Activated CD4-positive, alpha-beta memory T cell treated with anti-CD3 and anti-CD28 coated beads, Interleukin-2, amount 10 ng/mL, durations not matched to agents 7 days and 5 days (primary cell): ENCODE results near the gene PPP4R4. TPM values are rescaled to one million over a fixed set of nuclear protein-coding genes. Genes with fewer than 3 reads are reported as not detected.
"Not testable (repeated sequence)": the region's sequence is repeated elsewhere in the genome, so short reads cannot be mapped to it uniquely, and the experiment has no call there.

Experiments
- CTCF ChIA-PET: fragments of 350-600 bp; sonication (Branson Sonifier 250); formaldehyde crosslinking; loops from one replicate; lab custom pipeline; 2021; ENCODE audit warnings: antibody characterized with exemption, inconsistent platforms; lab: Charles Lee
- POLR2A ChIA-PET: fragments of 350-600 bp; sonication (Branson Sonifier 250); formaldehyde crosslinking; loops from one replicate; lab custom pipeline; 2021; ENCODE audit warnings: antibody characterized with exemption; lab: Charles Lee
- DNase-seq: peaks from one replicate; pipeline ENCODE4 v3.0.0-alpha.2; 2020
- H3K27ac Mint-ChIP-seq: one replicate; pipeline ENCODE4 v1.8.0; 2021; ENCODE audit warnings: mild to moderate bottlenecking, mixed read lengths
- H3K27me3 Mint-ChIP-seq: one replicate; pipeline ENCODE4 v1.8.0; 2021; ENCODE audit warnings: mixed read lengths
- H3K36me3 Mint-ChIP-seq: one replicate; pipeline ENCODE4 v1.8.0; 2021; ENCODE audit warnings: low read depth, mixed read lengths
- H3K4me1 Mint-ChIP-seq: one replicate; pipeline ENCODE4 v1.8.0; 2021; ENCODE audit warnings: mixed read lengths
- H3K4me3 Mint-ChIP-seq: one replicate; pipeline ENCODE4 v1.8.0; 2021; ENCODE audit warnings: mild to moderate bottlenecking, mixed read lengths
- H3K9me3 Mint-ChIP-seq: one replicate; pipeline ENCODE4 v1.8.0; 2021; ENCODE audit warnings: mixed read lengths
- total RNA-seq, 2 experiments: library from RNA; stranded (reverse); gene quantifications; one replicate each; pipeline ENCODE4 v1.2.3, GENCODE V29; 2021

The PPP4R4 gene
- total RNA-seq, 2 experiments from 2014 or later = 3.3 to 4.9 TPM

DNA sequence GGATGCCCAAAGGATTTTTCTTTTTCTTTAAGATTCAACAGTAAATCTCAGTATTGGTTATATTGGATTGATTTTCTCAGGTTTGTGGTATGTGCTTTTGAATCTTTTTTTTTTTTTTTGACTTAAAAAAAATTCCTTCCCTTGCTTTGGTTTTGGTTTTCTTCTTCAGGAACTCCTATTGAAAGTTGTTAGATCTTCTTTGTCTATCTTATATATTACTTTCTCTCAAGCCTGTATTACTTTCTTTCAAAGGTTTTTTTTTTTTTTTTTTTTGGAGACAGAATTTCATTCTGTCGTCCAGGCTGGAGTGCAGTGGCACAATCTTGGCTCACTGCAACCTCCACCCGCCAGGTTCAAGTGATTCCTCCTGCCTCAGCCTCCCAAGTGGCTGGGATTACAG lies 21.9 kb downstream of the PPP4R4 start:
- no peak for DNase-seq
- Mint-ChIP-seq H3K36me3 (peaks cover 3% of the 10 kb centered on the region), H3K4me1 (no peaks in the 10 kb centered on the region), H3K27me3 (peaks cover 2% of the 10 kb centered on the region), H3K9me3 (peaks cover 9% of the 10 kb centered on the region), H3K27ac (no peak overlapping the region), H3K4me3 (no peak overlapping the region)
- CTCF ChIA-PET = no interaction called here
- POLR2A ChIA-PET = no interaction called here

GRCh38 chr14:94203473-94204210 lies 29.5 kb downstream of the PPP4R4 start:
- no peaks in the 10 kb centered on the region for H3K4me1 Mint-ChIP-seq
- H3K36me3 Mint-ChIP-seq = peaks cover 3% of the 10 kb centered on the region
- ChIA-PET CTCF (no interaction called here), POLR2A (no interaction called here)
- H3K4me3 Mint-ChIP-seq = no peak overlapping the region
- H3K9me3 Mint-ChIP-seq = peaks cover 9% of the 10 kb centered on the region
- peaks cover 7% of the 10 kb centered on the region for H3K27me3 Mint-ChIP-seq
- no peak overlapping the region for H3K27ac Mint-ChIP-seq
- DNase-seq = no peak

GRCh38 chr14:94213021-94213420 lies 38.9 kb downstream of the PPP4R4 start:
- no peaks in the 10 kb centered on the region for H3K27me3 Mint-ChIP-seq
- H3K4me3 Mint-ChIP-seq = no peak overlapping the region
- H3K9me3 Mint-ChIP-seq = peaks cover 2% of the 10 kb centered on the region
- ChIA-PET POLR2A (no interaction called here), CTCF (no interaction called here)
- no peaks in the 10 kb centered on the region for H3K4me1 Mint-ChIP-seq
- DNase-seq = no peak
- H3K36me3 Mint-ChIP-seq = no peaks in the 10 kb centered on the region
- no peak overlapping the region for H3K27ac Mint-ChIP-seq

DNA sequence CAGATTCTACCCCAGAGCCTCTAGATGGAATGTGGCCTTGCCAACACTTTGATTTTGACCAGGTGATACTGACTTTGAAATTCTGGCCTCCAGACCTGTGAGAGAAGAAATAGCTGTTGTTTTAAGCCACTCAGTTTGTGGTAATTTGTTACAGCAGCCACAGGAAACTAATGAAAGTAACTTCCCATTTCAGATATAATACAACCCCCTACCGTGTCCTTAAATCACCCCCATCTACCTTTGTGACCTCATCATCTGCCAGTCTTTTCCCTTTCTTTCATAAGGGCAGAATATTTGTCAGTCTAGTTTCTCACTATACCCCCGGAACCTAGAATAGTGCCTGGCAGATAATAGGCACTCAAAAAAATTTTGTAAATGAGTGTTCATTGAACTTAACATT lies 39.6 kb downstream of the PPP4R4 start:
- DNase-seq = no peak
- no peak overlapping the region for H3K27ac Mint-ChIP-seq
- H3K4me3 Mint-ChIP-seq = no peak overlapping the region
- H3K4me1 Mint-ChIP-seq = no peaks in the 10 kb centered on the region
- ChIA-PET CTCF (no interaction called here), POLR2A (no interaction called here)
- H3K27me3 Mint-ChIP-seq = no peaks in the 10 kb centered on the region
- peaks cover 4% of the 10 kb centered on the region for H3K9me3 Mint-ChIP-seq
- no peaks in the 10 kb centered on the region for H3K36me3 Mint-ChIP-seq

DNA sequence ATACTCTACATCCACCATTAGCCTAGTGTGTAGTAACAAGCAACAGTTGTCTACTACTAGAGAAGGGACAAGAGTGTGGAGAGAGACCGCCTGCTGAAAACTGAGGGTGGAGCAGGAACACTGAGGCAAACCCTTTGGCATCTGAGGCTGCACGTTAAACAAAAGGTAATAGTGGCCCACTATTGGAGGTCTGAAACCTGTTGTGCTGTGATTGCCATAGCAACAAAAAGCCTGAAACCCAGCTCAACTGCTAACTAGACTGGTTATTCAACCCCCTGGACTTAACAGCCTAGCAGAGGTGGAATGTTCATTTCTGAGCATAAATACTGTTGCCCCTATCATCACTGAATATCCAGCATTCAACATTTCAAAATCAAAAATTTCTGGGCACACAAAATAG lies 43.0 kb downstream of the PPP4R4 start:
- no peaks in the 10 kb centered on the region for H3K27me3 Mint-ChIP-seq
- POLR2A ChIA-PET = no interaction called here
- H3K4me3 Mint-ChIP-seq = no peak overlapping the region
- H3K4me1 Mint-ChIP-seq = no peaks in the 10 kb centered on the region
- CTCF ChIA-PET = no interaction called here
- DNase-seq = no peak
- H3K36me3 Mint-ChIP-seq = no peaks in the 10 kb centered on the region
- H3K27ac Mint-ChIP-seq = no peak overlapping the region
- peaks cover 5% of the 10 kb centered on the region for H3K9me3 Mint-ChIP-seq

GRCh38 chr14:94218198-94218886 lies 44.2 kb downstream of the PPP4R4 start:
- DNase-seq, POLR2A ChIA-PET, H3K4me1 Mint-ChIP-seq, H3K27ac Mint-ChIP-seq, H3K36me3 Mint-ChIP-seq, H3K27me3 Mint-ChIP-seq, CTCF ChIA-PET, H3K9me3 Mint-ChIP-seq: not testable (repeated sequence)
- H3K4me3 Mint-ChIP-seq = peak overlapping the region; percentile 2

DNA sequence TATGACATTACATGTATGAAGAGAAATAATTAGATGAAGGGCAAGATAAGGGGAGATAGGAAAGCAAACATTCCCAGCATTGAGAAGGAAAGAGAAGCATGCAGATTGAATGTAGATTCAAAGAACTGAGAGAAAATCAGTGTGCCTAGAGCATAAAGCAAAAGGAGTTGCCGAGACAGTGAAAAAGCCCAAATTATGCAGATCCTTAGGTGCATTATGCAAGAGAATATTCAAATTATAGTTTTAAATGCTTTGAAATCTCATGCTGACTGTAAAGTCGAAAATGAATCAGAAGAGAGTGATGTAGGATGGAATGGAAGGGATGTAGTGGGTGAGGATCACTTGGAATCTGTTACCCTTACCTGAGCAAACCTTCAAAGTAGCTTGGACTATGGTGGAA lies 49.9 kb downstream of the PPP4R4 start:
- no peaks in the 10 kb centered on the region for H3K27me3 Mint-ChIP-seq
- no peak overlapping the region for H3K4me3 Mint-ChIP-seq
- H3K27ac Mint-ChIP-seq = no peak overlapping the region
- H3K9me3 Mint-ChIP-seq = peaks cover 2% of the 10 kb centered on the region
- no peaks in the 10 kb centered on the region for H3K36me3 Mint-ChIP-seq
- POLR2A ChIA-PET = no interaction called here
- DNase-seq = no peak
- CTCF ChIA-PET = no interaction called here
- no peaks in the 10 kb centered on the region for H3K4me1 Mint-ChIP-seq

DNA sequence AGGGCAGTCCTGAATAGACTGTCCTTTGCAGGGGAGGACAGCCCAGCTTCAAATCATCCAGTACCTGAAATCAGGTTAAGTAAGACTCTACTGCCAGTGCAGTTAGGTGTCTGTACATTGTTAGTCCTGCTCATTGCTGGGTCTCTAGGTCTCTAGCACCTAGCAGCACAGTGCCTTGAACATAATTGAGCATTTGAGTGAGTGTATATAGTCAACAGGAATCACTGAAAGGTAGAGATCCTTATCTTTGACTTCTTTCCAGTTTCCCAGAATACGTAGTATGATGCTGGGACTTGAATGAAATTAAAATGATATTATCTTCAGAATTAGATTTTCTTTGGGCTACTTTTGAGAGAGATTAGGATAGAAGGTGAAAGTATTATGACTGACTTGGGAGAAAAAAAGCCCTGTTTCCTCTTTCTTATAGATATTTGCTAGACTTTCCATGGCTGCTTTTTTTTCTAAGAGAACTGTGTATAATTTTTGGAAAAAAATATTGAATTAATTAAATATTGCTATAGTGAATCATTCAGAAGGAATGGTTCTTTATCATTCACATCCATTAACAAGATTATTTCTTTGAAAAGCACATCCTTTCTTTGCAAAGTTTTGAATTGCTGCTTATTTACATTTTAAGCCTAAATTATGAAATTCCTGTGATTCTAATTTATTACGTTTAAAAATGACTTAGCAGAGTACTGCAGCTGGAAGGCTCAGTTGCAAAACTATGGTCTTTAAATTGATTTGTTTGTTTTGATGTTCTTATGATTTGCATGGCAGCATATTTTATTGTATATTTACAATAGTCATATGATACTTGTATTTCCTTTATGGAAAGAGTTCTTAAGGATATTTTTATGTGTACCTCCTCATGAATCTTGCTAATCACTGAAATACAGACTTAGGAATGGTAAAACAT lies 51.6 kb downstream of the PPP4R4 start:
- Mint-ChIP-seq H3K4me3 (no peak overlapping the region), H3K27me3 (no peaks in the 10 kb centered on the region), H3K9me3 (peaks cover 2% of the 10 kb centered on the region), H3K36me3 (no peaks in the 10 kb centered on the region), H3K27ac (no peak overlapping the region), H3K4me1 (no peaks in the 10 kb centered on the region)
- ChIA-PET CTCF (no interaction called here), POLR2A (no interaction called here)
- no peak for DNase-seq

DNA sequence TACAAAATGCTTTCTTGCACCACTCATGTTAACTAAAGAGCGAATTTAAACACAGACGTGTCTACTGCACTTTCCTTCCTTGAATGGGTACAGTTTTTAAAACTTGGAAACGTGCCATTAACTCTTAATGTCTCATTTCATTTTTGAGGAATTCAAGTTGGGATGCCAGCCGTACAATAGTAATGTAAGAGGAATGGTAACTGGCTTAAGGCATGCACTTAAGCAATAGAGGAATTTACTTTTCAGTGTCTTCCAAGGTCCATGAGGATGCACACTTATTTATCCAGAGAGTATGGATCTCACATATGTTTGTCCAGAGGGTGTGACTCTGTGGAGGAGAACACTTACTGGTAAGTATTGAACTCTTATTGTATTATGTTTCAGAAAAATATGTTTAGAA lies 52.9 kb downstream of the PPP4R4 start:
- no peak overlapping the region for H3K27ac Mint-ChIP-seq
- no peak overlapping the region for H3K4me3 Mint-ChIP-seq
- no peaks in the 10 kb centered on the region for H3K9me3 Mint-ChIP-seq
- POLR2A ChIA-PET = no interaction called here
- CTCF ChIA-PET = no interaction called here
- no peak for DNase-seq
- H3K27me3 Mint-ChIP-seq = no peaks in the 10 kb centered on the region
- no peaks in the 10 kb centered on the region for H3K36me3 Mint-ChIP-seq
- H3K4me1 Mint-ChIP-seq = no peaks in the 10 kb centered on the region

DNA sequence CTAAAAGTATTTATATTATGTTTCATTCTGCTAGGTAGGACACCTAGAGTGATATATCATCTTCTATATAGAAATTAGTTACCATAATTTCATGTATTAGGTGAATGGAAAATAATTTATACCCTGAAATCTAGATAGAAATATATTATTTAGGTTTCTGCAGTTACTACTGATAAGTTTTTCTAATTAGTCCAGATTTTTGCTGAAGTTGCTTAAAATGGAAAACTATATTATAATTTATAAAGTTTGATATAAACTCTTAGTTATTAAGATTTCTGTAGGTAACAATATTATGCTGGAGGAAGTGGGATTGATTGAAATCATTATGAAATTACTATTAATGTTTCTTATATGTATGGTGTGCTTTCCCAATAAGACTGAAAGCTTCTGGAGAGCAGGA lies 62.9 kb downstream of the PPP4R4 start:
- ChIA-PET CTCF (interaction anchor here (0.9 kb wide), 1 partner anchor 101 kb away, joined by 3 read pairs; no protein-coding TSS in a partner anchor), POLR2A (no interaction called here)
- H3K4me1 Mint-ChIP-seq = peaks cover 11% of the 10 kb centered on the region
- H3K9me3 Mint-ChIP-seq = no peaks in the 10 kb centered on the region
- no peak overlapping the region for H3K4me3 Mint-ChIP-seq
- no peak for DNase-seq
- peaks cover 2% of the 10 kb centered on the region for H3K36me3 Mint-ChIP-seq
- no peaks in the 10 kb centered on the region for H3K27me3 Mint-ChIP-seq
- no peak overlapping the region for H3K27ac Mint-ChIP-seq

- Mint-ChIP-seq H3K4me1 (peaks cover 11% of the 10 kb centered on the region), H3K9me3 (no peaks in the 10 kb centered on the region), H3K27me3 (no peaks in the 10 kb centered on the region), H3K36me3 (peaks cover 2% of the 10 kb centered on the region), H3K4me3 (no peak overlapping the region), H3K27ac (no peak overlapping the region)
- ChIA-PET POLR2A (no interaction called here), CTCF (no interaction called here)
- no peak for DNase-seq
Observed at GRCh38 chr14:94237983-94238382, 63.9 kb downstream of the PPP4R4 start.

- no peak for DNase-seq
- Mint-ChIP-seq H3K9me3 (no peaks in the 10 kb centered on the region), H3K4me3 (no peak overlapping the region), H3K36me3 (peaks cover 2% of the 10 kb centered on the region), H3K4me1 (peaks cover 11% of the 10 kb centered on the region), H3K27me3 (no peaks in the 10 kb centered on the region), H3K27ac (no peak overlapping the region)
- POLR2A ChIA-PET = no interaction called here
- CTCF ChIA-PET = no interaction called here
Observed at GRCh38 chr14:94239406-94239805, 65.3 kb downstream of the PPP4R4 start.

GRCh38 chr14:94244182-94244581 lies 70.1 kb downstream of the PPP4R4 start:
- no peaks in the 10 kb centered on the region for H3K9me3 Mint-ChIP-seq
- no peaks in the 10 kb centered on the region for H3K4me1 Mint-ChIP-seq
- no peak overlapping the region for H3K4me3 Mint-ChIP-seq
- DNase-seq = no peak
- ChIA-PET POLR2A (no interaction called here), CTCF (interaction anchor here (1.1 kb wide), 1 partner anchor 208 kb away, joined by 3 read pairs; no protein-coding TSS in a partner anchor)
- no peaks in the 10 kb centered on the region for H3K27me3 Mint-ChIP-seq
- H3K27ac Mint-ChIP-seq = no peak overlapping the region
- H3K36me3 Mint-ChIP-seq = peaks cover 4% of the 10 kb centered on the region
